Activated CD4-positive, alpha-beta T cell treated with anti-CD3 and anti-CD28 coated beads, Interleukin-2, amount 50 U/mL, for 24 hours (primary cell): ENCODE data around the gene IL1B.
"Not testable (repeated sequence)": the region's sequence is repeated elsewhere in the genome, so short reads cannot be mapped to it uniquely, and the experiment has no call there.

Experiments
- DNase-seq, 2 donors: peaks; one replicate each; pipeline ENCODE4 v3.0.0-alpha.2; 2020; ENCODE audit warnings: low read depth in 1 of 2, low spot score in 1 of 2

The IL1B gene

GRCh38 chr2:112836695-112837117 lies at the start of gene IL1B:
IL1B (minus strand) TSS chr2:112836779; CDS start chr2:112836229, 550 bp downstream.
- no peak for DNase-seq

GRCh38 chr2:112886291-112886690 lies 49.7 kb upstream of the IL1B start:
- no peak for DNase-seq

- DNase-seq: no peak
These were observed 48.9 kb upstream of the IL1B start for GRCh38 chr2:112885506-112885902.

GRCh38 chr2:112884869-112885505 lies 48.4 kb upstream of the IL1B start:
- peak; percentile 61 to 73 for DNase-seq

GRCh38 chr2:112883669-112884068 lies 47.1 kb upstream of the IL1B start:
- DNase-seq: no peak

GRCh38 chr2:112881217-112881985 lies 44.8 kb upstream of the IL1B start:
- no peak for DNase-seq

- DNase-seq: no peak
These were observed 44.1 kb upstream of the IL1B start for GRCh38 chr2:112880696-112881095.

GRCh38 chr2:112880091-112880531 lies 43.5 kb upstream of the IL1B start:
- DNase-seq: no peak

GRCh38 chr2:112879491-112880041 lies 43.0 kb upstream of the IL1B start:
- no peak for DNase-seq

GRCh38 chr2:112877423-112877822 lies 40.8 kb upstream of the IL1B start:
- no peak for DNase-seq

- DNase-seq: no peak
These were observed 40.4 kb upstream of the IL1B start for GRCh38 chr2:112876971-112877361.

GRCh38 chr2:112876257-112876970 lies 39.8 kb upstream of the IL1B start:
- DNase-seq: no peak

GRCh38 chr2:112870841-112871835 lies 34.6 kb upstream of the IL1B start:
- no peak for DNase-seq

GRCh38 chr2:112869258-112869842 lies 32.8 kb upstream of the IL1B start:
- DNase-seq: no peak

- no peak for DNase-seq
These were observed 31.4 kb upstream of the IL1B start for GRCh38 chr2:112867701-112868631.

- DNase-seq: no peak
These were observed 29.7 kb upstream of the IL1B start for GRCh38 chr2:112866128-112866835.

GRCh38 chr2:112864072-112864471 lies 27.5 kb upstream of the IL1B start:
- DNase-seq: no peak

- not testable (repeated sequence) for DNase-seq
These were observed 23.0 kb upstream of the IL1B start for GRCh38 chr2:112859406-112860183.
